Brain microvascular endothelial cell (primary cell): ENCODE measurements around the gene GCLM.
"Not testable (repeated sequence)": the region's sequence is repeated elsewhere in the genome, so short reads cannot be mapped to it uniquely, and the experiment has no call there.

Source experiments
- DNase-seq: peaks from one replicate; pipeline ENCODE4 v3.0.0-alpha.2; 2020
- H3K27ac ChIP-seq: fragments of 250-450 bp; sonication (Bioruptor Pico); 2 replicates; pipeline ENCODE4 v1.5.1; 2020; ENCODE audit warnings: mild to moderate bottlenecking, moderate library complexity
- H3K27me3 ChIP-seq: fragments of 250-450 bp; sonication (Bioruptor Pico); replicated peaks from 2 replicates; pipeline ENCODE4 v1.5.1; 2020; ENCODE audit warnings: mild to moderate bottlenecking
- H3K36me3 ChIP-seq: fragments of 250-450 bp; sonication (Bioruptor Pico); replicated peaks from 2 replicates; pipeline ENCODE4 v1.5.1; 2020; ENCODE audit warnings: mild to moderate bottlenecking
- H3K4me3 ChIP-seq: 2 replicates; pipeline ENCODE4 v1.5.1; 2011; ENCODE audit warnings: low read depth, mild to moderate bottlenecking, control low read depth, low read length, moderate library complexity
- in situ Hi-C: cut with HindIII; loops from 2 replicates; pipeline ENCODE4 v1.10.0; 2017; ENCODE audit warnings: low sequenced_read_pairs, low pct_ligation_motif_present
- TF ChIP-seq, protein P1 (sequence below): IDR thresholded peaks from 2 replicates; pipeline ENCODE4 v1.5.1; 2011; ENCODE audit warnings: low read depth, mild to moderate bottlenecking, moderate library complexity, low read length, control low read depth, inconsistent platforms; ENCODE audit errors: missing control alignments

The GCLM gene, protein sequence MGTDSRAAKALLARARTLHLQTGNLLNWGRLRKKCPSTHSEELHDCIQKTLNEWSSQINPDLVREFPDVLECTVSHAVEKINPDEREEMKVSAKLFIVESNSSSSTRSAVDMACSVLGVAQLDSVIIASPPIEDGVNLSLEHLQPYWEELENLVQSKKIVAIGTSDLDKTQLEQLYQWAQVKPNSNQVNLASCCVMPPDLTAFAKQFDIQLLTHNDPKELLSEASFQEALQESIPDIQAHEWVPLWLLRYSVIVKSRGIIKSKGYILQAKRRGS

DNA sequence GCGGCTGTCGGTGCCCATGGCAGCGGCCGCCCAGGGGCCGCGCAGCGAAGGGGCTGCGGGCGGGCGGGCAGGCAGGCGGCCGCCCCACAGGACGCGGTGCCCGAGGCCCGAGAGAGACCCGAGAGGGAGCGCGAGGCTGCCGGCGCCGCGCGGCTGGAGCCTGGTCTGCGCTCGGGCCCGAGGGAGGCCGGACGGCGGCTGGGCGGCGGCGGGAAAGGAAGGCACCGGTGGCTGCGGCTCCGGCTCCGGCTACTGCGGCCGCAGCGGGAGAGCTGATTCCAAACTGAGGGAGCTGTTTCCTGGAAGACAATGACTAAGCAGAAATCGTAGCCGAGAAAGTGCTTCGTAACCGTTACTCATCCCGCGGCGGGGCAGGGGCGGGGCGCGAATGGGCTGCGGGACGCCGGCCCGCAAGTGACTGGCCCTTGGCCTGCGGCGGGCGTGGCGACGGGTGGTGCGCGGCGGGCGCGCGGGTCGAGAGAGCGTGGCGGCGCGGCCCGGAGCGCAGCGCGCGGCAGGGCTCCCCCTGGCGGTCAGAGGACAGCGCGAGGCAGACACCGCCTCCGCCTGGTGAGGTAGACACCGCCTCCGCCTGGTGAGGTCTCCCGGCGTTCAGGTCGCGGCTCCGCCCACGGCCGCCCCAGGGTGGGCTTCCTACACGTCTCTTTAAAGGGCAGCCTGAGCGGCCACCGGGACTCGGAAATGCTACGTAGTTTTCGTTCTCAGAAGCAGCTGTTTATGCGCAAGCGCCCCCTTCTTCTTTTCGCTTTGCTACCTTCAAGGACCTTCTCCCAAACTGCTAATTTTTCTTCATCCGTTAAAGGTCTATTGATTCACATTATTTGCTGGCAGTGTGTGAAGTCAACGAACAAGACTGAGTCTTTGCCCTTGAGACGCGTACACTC, at the start of gene GCLM:
Gene GCLM (minus strand): TSS at position 285 of the 905 bp plus-strand sequence. CDS start 267 bp downstream, at position 18.
- Histone ChIP-seq H3K27ac (peak within 1 kb of the TSS; percentile 47), H3K27me3 (no peaks in the 10 kb centered on the region), H3K36me3 (no peaks in the 10 kb centered on the region), H3K4me3 (peak within 1 kb of the TSS; percentile 77)
- in situ Hi-C loops: no loop called here
- peak; percentile 93 for DNase-seq
- TF ChIP-seq, protein P1, sequence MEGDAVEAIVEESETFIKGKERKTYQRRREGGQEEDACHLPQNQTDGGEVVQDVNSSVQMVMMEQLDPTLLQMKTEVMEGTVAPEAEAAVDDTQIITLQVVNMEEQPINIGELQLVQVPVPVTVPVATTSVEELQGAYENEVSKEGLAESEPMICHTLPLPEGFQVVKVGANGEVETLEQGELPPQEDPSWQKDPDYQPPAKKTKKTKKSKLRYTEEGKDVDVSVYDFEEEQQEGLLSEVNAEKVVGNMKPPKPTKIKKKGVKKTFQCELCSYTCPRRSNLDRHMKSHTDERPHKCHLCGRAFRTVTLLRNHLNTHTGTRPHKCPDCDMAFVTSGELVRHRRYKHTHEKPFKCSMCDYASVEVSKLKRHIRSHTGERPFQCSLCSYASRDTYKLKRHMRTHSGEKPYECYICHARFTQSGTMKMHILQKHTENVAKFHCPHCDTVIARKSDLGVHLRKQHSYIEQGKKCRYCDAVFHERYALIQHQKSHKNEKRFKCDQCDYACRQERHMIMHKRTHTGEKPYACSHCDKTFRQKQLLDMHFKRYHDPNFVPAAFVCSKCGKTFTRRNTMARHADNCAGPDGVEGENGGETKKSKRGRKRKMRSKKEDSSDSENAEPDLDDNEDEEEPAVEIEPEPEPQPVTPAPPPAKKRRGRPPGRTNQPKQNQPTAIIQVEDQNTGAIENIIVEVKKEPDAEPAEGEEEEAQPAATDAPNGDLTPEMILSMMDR: peak; percentile 72

DNA sequence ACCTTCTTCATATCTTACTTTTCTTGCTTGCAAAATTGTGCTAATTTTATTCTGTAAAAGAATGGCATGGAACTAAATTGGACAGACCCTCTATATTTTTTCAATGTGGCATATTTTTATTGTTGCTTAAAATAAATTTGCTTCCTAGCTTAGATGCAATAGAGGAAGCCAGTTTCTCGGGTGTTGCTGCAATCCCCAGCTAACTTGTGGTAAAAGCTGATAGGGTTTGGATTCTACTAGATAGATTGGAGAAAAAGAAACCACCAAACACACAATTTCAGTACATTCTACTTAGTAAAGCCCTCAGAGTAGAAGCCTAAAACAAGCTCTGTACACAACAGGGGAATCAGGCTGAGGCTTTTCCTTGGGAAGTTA, 49.5 kb upstream of the GCLM start:
- DNase-seq: no peak
- Histone ChIP-seq H3K4me3 (no peak overlapping the region), H3K36me3 (no peaks in the 10 kb centered on the region), H3K27me3 (no peaks in the 10 kb centered on the region), H3K27ac (no peak overlapping the region)
- TF ChIP-seq, protein P1: no peak
- in situ Hi-C loops: no loop called here

DNA sequence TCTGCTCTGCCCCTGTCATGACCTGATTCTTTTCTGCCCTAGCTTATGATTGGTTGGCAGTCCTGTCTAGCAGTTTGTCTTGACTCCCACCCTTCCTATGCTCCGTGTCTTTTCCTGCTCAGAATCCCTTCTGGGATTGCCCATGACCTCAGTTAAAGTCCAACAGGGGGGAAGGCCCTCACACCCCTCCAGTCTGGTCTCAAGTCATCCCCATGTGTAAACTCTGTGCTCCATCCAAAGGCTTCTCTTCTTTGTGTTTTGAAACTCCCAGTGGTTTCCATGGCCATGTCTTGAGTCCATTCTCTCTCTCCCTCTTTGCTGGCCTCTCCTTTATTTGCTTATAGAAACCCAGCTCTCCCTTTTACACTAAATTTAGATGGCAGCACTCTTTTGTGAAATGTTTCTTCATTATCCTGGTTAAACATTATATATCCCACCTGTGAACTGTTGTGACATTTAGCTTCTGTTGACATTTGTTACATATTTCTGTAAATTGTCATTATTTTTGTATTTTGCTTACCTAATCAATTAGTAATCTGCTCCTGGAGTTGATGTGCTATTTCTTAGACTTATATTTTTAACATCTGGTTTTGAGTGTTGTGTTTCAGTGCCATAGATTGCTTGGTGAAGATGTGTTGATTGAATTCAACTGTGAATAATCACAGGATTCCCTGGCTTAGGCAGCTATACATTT, 48.9 kb upstream of the GCLM start:
- Histone ChIP-seq H3K27me3 (no peaks in the 10 kb centered on the region), H3K4me3 (no peak overlapping the region), H3K36me3 (no peaks in the 10 kb centered on the region), H3K27ac (no peak overlapping the region)
- DNase-seq: no peak
- in situ Hi-C loops: no loop called here
- TF ChIP-seq, protein P1: no peak

DNA sequence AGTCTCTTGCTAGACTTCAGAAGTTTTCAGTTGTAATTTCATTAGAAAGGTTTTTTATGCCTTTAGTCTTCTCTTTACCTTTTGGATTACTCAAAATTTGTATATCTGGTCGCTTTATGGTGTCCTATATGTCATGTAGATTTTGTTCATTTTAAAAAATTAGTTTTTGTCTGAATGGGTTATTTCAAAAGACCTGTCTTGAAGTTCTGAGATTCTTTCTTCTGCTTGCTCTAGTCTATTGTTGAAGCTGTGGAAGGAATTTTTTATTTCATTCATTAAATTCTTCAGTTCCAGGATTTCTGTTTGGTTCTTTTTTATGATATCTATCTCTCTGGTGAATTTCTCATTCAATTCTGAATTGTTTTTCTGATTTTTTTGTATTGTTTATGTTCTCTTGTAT, 46.5 kb upstream of the GCLM start:
- Histone ChIP-seq H3K36me3 (no peaks in the 10 kb centered on the region), H3K27me3 (no peaks in the 10 kb centered on the region), H3K27ac (no peak overlapping the region), H3K4me3 (no peak overlapping the region)
- DNase-seq: no peak
- in situ Hi-C loops: no loop called here
- TF ChIP-seq, protein P1: no peak

DNA sequence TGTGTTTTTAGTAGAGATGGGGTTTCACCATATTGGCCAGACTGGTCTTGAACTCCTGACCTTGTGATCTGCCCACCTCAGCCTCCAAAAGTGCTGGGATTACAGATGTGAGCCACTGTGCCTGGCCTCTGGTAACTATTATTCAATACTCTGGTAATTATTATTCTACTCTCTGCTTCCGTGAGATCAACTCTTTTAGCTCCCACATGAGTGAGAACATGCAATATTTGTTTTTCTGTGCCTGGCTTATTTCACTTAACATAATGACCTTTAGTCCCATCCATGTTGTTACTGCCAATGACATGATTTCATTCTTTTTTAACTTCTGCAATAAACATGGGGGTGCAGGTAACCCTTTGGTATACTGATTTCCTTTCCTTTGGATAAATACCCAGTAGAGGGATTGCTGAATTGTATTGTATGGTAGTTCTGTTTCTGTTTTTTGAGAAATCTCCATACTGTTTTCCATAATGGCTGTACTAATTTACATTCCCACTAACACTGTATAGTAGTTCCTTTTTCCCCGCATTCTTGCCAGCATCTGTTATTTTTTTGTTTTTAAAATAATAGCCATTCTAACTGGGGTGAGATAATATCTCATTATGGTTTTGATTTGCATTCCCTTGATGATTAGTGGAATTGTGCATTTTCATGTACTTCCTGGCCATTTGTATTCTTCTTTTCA, 37.9 kb upstream of the GCLM start:
- H3K27me3 ChIP-seq, DNase-seq, in situ Hi-C loops, H3K4me3 ChIP-seq, H3K36me3 ChIP-seq, H3K27ac ChIP-seq: not testable (repeated sequence)
